Measurements from ENCODE around the gene NPR1. TPM values are rescaled to one million over a fixed set of nuclear protein-coding genes. Genes with fewer than 3 reads are reported as not detected.
"Not testable (repeated sequence)": the region's sequence is repeated elsewhere in the genome, so short reads cannot be mapped to it uniquely, and the experiment has no call there.

NPR1 gene
- total RNA-seq, 1 donor from 2014 or later: 8.5 TPM

DNA sequence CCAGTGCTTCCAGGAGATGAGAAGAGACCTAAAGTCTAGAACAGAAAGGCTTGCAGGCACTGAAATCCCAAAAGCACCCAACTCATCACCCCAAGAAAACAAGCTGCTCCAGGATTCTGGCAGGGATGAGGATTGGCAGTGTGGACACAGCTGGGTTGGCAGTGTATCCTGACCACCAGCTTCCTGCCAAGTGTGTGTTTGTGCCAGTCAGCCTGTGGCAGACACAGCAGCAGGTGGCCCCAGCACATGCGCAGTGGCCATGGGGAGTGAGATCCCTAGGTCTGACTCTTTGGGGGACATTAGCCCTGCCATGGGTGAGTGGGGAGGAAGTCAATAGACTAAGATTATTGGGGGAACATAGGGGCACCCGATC, 28.6 kb upstream of the NPR1 start:
- DNase-seq: peak; percentile 91

DNA sequence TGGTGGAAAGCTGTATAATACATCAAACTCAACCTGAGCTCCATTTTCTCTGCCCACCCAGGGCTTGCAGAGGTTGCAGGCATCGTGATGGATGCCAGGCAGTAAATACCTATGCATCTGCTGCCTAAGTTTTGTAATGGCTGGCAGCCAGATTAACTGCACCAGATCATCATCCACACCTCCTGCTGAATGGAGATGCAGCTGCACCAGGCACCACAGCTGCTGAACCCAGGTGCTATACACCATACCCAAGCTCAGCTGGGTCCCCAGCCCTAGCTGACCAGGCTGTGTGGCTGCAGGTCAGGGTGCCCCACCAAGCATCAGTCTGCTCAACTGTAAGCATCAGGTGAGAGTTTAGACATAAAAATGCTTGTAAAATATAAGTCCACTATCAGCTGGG, 26.7 kb upstream of the NPR1 start:
- DNase-seq: no peak

DNA sequence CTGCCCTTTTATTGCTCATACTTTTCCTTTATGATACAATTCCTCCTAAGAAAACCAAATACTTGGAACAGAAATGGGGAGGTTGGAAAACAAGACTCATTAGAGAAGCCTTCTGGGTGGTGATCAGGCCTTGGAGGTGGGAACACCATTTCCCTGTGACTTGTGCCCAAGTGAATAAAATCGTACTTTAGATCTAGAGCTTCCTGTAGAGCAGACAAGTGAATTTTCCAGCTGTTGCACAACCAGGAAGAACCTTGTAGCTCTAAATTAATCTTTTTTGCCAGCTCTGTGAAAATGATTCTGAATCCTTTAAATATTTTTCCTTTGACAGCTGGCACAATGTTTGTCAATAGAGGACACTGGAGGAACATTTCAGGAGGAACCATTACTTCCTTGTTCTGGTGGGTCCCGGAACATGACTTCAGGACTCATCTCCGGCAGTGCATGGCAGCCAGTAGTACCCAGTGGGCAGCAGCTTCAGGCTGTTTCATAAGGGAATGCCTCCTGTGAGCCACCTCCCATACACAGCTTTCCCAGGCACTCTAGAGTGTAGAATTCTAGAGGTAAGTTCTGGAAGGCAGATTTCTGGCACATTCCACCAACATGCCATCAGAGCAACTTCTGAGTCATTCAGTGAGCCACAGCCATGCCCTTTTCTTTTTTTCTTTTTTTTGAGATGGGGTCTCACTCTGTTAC, 25.5 kb upstream of the NPR1 start:
- no peak for DNase-seq

DNA sequence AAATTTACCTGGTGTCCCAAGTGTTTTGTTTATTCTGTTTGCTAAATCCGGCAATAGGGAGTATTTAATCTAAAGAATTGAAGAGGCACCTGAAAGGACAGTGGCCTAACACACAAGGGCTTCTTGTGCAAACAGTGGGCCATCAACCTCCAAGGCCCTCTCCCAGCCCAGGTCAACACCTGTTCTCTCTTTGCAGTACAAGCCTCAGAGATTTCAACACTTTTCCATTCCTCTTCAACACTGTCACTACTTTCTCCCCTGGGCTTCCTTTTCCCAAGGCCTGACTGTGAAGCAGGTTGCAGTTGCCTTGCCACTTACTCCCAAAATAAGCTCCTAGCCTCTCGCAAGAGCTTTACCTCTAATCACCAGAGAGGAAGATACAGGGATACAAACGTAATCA, 23.2 kb upstream of the NPR1 start:
- no peak for DNase-seq

DNA sequence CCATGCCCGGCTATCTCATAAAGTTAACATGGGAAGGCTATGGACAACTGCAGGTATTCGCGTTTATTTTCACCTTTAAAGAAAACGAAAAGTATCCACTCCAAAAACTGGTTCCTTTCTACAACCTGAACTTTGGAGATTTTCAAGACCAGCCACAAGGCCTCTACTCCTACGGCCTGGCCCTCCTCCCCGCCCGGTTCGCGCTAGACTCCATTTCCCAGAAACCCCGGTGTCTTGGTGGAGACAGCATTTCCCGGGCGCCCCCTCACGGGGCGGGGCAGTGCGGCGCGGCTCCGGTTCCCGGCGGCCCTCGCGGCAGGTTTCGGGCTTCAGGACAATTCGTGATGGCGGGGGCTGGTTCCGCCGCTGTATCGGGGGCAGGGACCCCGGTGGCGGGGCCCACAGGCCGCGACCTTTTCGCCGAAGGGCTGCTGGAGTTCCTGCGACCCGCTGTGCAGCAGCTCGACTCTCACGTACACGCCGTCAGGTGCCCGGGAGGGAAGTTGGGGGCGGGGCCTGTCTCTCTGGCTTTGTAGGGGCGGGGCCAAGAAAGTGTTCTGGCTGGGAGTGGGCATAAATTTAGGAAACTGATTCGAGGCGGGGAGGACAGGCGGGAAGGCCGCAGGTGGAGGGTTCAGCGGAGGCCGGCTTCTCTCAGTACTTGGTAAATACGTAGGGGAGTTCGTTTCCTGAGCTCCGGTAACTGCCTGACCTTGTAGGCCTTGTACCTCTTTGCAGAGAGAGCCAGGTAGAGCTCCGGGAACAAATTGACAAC, 19.9 kb upstream of the NPR1 start, which contains the start of gene SNAPIN:
TSS of gene SNAPIN (plus strand) at position 304 of the 775 bp plus-strand sequence. CDS start at position 345, 41 bp downstream.
- peak; percentile 97 for DNase-seq

DNA sequence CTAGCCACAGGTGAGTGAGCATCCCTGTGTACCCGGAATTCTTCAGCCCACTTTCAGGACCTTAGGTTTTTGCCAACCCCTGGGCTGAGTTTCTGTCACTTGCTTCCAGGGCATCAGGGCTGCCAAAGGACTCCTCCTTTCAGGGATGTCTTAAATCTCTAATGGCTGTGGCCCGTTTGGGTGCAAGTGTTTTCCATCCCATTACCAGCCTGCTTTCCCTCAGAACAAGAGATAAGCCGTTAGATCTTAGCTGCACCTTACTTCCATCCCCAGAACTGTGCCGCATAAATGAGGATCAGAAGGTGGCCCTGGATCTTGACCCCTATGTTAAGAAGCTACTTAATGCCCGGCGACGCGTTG, 19.3 kb upstream of the NPR1 start:
- no peak for DNase-seq

DNA sequence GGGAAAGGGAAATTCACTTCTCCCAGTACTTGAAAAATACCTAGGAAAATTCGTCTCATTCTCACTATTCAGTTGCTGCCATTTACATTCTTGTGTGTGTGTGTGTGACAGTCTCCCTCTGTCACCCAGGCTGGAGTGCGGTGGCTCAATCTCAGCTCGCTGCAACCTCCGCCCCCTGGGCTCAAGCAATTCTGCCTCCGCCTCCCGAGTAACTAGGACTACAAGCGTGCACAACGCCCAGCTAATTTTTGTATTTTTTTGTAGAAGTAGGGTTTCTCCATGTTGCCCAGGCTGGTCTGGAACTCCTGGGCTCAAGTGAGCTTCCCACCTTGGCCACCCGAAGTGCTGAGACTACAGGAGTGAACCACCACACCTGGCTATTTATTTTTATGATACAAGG, 18.8 kb upstream of the NPR1 start:
- DNase-seq: no peak

DNA sequence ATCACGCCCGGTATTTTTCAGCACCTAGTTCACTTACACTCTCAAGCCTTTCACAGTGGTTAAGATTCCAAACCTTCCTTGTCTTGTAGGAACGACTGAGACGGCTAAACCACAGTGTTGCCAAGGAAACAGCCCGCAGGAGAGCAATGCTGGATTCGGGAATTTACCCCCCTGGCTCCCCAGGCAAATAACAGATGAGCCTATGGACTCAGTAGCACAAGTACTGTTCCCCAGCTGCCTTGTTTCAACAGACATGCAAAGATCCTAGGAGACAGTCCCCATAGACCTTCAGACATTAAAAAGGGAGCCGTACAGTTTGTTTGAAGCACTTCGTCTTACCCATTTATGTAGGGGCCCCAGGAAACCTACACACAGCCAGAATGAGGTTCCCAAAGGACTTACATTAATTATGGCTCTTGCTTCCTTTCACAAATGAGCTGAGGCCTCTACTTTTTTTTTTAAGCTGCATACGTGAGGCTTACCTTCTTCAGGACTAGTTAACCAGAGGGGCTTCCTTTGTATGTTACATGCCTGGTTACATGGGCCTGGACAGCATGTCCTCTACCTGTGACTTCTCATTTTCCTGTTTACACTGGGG, 17.3 kb upstream of the NPR1 start:
- no peak for DNase-seq

DNA sequence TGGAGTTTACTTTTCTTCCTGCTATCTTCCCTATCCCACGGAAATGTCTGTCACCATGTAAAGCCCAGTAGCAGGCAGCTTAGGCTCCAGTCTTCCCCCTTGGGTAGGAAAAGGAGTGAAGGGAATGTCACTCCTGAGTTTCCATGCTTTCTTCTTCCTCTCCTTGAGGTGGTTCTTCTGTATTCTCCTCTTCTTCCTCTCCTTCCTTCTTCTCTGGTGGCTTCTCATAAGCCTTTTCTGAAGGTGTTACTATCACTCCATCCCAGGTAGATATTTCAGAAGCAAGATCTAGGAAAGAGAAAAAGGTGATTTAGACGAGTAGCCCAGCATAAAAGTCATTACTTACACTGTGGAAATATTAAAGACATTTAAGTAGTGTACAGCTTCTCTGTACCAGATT, 16.2 kb upstream of the NPR1 start:
- no peak for DNase-seq

DNA sequence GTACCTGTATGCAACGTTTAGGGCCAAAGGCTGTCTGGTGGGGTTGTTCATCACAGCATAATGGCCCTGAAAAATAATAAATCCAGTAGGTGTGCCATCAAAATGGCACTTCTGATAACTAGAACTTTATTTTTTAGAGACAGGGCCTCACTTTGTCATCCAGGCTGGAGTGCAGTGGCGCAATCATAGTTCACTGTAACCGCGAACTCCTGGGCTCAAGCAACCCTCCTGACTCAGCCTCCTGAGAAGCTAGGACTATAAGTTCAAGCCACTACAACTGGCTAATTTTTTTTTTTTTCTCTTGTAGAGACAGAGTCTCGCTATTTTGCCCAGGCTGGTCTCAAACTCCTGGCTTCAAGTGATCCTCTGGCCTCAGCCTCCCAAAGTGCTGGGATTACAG, 15.3 kb upstream of the NPR1 start:
- no peak for DNase-seq

DNA sequence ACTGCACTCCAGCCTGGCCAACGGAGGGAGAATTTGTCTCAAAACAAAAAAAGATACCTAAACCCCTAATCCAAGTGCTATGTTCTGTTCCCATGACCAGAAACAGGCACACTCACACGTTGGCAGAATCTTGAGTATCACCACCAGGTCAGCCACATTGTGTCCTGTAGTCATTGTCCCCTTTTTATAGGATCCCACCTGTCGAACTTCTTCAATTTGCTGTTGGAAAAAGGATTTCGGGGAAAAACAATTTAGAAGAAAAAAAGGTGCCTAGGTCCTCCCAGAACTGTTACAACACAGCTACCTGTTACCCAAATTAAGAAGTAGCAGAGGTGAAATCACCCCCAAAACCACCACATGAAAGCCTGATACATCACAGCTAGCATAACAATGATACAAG, 11.0 kb upstream of the NPR1 start:
- DNase-seq: no peak

DNA sequence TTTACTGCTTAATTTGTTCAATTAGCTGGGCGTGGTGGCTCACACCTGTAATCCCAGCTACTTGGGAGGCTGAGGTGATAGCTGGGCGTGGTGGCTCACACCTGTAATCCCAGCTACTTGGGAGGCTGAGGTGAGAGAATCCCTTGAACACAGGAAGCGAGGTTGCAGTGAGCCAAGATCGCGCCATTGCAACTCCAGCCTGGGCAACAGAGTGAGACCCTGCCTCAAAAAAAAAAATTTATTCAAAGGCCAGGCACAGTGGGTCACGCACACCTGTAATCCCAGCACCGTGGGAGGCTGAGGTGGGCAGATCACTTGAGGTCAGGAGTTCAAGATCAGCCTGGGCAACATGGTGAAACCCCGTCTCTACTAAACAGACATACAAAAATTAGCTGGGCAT, 9.8 kb upstream of the NPR1 start:
- not testable (repeated sequence) for DNase-seq

DNA sequence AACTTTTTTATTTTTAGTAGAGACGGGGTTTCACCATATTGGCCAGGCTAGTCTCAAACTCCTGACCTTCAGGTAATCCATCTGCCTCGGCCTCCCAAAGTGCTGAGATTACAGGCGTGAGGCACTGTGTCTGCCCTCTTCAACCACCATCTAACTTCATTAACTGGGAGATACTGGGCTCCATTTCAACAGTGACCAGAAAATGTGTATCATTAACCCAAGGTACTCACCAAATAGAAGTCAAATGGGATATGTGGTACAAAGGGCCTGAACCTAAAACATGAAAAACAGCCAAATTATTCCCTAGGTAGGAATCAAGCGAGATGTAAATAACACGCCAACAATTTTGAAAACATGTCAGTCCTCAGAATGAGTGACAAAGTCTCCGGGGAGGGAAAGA, 8.9 kb upstream of the NPR1 start:
- no peak for DNase-seq

DNA sequence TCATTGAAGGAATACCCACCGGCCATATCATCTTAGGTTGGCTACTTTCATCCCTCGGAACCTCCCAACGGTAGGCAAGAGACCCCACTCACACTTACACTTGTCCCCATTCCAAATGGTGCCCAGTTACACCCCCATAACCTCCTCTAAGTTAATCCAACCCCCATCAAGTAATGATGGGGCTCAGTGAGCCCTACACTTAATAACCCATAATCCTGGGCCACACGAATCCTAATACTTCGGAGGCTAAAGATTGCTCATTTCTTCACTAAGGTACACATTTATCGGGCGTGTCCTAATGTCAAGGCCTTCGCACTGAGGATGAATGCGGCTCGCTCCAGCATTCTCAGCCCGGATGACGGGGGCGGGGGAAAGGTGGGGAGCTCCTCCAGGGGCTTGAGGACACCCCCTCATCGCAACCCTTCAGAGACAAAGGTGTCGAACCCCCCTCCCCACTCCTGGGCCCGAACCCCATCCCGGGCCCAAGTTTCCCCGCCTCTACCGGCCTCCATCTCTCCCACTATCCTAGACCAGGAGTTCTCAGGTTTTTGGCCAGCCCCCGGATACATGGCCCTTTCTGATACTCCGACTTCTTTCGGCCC, 8.1 kb upstream of the NPR1 start:
- no peak for DNase-seq

DNA sequence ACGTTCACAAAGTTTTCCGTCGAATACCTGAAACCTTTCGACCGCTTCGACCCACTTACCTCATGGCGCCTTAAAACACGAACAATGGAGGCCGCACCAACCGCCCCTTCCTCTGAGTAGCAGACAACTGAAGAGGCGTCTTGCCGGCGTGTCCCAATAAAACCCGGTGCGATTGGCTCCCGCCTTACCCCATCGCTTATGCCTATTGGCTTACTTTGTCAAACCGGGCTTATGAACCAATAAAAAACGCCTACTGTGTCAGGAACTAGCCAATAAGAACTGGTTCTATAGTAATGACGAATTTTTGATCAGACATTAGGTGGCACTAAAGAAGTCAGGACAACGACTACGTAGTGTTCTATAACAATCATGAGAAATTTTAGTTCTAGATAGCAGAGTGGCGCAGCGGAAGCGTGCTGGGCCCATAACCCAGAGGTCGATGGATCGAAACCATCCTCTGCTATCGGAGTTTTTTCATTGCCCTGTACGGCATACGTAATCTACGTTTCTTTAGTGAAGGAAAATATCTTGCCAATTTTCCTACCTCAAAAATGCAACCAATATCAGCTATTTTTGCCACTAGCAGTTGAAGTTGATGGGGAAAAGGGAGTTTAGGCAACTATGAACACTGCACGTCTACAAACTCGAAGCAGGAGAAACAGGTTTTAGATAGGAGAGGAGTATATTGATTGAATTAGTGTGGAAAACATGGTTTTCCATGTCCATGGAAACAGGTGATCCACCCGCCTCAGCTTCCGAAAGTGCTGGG, 7.4 kb upstream of the NPR1 start, which contains the start of gene ILF2:
TSS of gene ILF2 (minus strand) at position 135 of the 769 bp plus-strand sequence. CDS start at position 64, 71 bp downstream.
- peak; percentile 99 for DNase-seq

DNA sequence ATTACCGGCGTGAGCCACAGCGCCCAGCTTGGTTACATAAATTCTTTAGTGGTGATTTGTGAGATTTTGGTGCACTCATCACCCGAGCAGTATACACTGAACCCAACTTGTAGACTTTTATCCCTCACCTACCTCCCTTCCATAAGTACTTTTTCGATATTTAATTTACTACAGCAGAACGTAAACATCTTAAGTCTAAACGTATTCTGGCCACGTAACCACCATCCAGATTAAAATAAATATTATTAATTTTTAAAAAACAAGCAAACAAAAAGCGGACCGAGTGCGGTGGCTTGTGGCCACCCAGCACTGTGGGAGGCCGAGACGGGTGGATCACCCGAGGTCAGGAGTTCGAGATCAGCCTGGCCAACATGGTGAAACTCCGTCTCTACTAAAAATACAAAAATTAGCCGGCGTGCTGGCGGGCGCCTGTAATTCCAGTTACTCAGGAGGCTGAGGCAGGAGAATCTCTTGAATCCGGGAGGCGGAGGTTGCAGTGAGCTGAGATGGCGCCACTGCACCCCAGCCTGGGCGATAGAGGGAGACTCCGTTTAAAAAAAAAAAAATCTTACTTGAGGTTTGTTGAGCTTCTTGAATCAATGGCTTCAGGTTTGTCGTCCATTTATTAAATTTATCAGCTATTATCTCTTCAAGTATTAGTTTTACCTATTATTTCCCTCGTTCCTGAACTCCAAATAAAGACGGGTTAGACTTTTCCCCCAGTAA, 6.7 kb upstream of the NPR1 start:
- DNase-seq: not testable (repeated sequence)

DNA sequence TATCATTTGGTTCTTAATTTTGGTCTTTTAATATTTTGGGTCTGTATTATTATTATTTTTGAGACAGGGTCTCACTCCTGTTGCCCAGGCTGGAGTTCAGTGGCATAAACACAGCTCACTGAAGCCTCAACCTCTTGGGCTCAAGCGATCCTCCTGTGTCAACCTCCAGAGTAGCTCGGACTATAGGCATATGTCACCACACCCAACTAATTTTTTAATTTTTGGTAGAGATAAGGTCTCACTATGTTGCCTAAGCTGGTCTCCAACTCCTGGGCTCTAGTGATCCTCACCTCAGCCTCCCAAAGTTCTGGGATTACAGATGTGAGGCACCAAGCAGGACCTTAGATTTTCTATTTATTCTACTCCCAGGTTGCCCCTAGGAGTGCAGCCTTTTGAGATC, 5.0 kb upstream of the NPR1 start:
- DNase-seq: no peak

DNA sequence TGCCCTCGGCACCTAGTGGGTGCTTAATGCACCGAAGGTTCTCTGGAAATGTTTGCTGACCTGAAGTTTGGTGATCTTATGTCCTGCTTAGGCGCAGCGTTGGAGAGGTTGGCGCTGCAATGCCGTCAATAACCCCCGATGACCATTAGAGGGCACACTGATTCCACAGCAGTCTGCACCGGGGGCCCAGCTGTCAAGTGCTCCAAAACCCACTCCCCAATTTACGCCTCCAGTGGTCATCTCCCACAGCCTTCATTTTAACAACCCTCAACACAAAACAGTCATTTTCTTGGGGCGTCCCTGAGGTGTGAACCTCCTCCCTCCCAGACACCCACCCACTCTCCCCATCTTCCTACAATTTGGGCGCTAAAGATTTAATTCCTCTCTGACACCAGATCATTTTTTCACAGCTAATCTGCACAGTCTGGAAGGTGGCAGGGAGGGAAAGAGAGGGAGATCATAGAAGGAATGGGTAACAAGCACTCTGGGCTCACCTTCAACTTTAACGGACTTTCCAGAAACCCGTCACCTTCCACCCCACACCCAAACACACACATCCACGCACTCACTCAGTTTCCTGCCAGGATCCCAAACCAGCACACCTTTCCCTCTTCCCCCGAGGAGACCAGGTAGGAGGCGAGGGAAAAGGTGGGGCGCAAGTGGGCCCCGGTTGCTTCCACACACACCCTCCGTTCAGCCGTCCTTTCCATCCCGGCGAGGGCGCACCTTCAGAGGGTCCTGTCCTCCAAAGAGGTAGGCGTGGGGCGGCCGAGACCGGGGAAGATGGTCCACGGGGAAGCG, 570 bp upstream of the NPR1 start:
- peak; percentile 71 for DNase-seq

DNA sequence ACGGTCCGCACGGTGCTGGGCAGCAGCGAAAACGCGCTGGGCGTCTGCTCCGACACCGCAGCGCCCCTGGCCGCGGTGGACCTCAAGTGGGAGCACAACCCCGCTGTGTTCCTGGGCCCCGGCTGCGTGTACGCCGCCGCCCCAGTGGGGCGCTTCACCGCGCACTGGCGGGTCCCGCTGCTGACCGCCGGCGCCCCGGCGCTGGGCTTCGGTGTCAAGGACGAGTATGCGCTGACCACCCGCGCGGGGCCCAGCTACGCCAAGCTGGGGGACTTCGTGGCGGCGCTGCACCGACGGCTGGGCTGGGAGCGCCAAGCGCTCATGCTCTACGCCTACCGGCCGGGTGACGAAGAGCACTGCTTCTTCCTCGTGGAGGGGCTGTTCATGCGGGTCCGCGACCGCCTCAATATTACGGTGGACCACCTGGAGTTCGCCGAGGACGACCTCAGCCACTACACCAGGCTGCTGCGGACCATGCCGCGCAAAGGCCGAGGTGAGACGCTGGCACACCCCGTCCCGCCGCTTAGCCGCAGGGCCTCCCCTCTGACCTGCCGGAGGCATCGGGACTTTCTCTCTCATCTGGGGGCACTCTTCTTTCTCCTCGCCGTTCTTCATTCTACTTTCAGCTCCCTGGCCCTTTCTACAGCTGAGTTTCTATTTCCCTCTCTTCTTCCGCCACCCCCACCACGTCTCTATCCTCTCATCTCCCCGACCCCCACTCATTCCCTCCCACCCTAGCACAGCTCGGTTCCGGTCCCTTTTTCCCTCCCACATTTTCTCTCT, 1.0 kb downstream of the NPR1 start:
- no peak for DNase-seq

DNA sequence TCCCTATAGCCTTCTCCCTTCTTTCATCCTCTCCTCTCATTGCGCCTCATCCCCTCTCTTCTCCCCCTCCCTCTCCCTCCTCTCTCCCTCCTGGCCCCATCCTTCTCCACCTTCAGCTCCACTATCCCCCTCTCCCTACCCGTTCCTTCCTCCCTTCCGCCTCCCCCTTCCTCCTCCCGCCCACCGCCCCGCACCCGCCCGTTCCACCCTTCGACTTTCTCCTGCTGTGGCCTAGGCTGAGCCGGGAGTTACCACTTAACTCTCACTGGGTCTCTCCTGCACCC, 1.6 kb downstream of the NPR1 start:
- DNase-seq: no peak

Data from tongue (tissue), 2 donors.